Left ventricle myocardium superior (tissue), 1 donor: Measurements from ENCODE around the gene TNIK. TPM values are rescaled to one million over a fixed set of nuclear protein-coding genes. Genes with fewer than 3 reads are reported as not detected.
A peak's percentile ranks its signal among the peaks of the same experiment; 100 is the strongest.
"Not testable (repeated sequence)": the region's sequence is repeated elsewhere in the genome, so short reads cannot be mapped to it uniquely, and the experiment has no call there.

Source experiments
- ATAC-seq: fragments of 200-7000 bp; cut with Tn5 transposase; one replicate; pipeline ENCODE4 v1.9.1; 2020; ENCODE audit warnings: mild to moderate bottlenecking, moderate library complexity
- DNase-seq: peaks from one replicate; pipeline ENCODE4 v3.0.0-alpha.2; 2020
- intact Hi-C: fragments of 100-400 bp; cut with micrococcal nuclease; formaldehyde crosslinking; loops from one replicate; pipeline ENCODE4 v1.11.0; 2022
- total RNA-seq: library from RNA; stranded (reverse); fragmentation: NEBNext Ultra II Directional; extraction: Animal tissue kit (Norgen Biotek cat#: 25700); gene quantifications from one replicate; pipeline ENCODE4 v1.2.1, GENCODE V29; 2021
- donor health status: DM: no; HTN: yes; CAD: no; lungs with severe emphysema.

Gene TNIK
- total RNA-seq, 1 donor from 2014 or later, result 32.7 TPM

GRCh38 chr3:171118993-171119392 is 341.2 kb downstream of the TNIK start:
- DNase-seq, ATAC-seq, intact Hi-C loops: not testable (repeated sequence)

DNA sequence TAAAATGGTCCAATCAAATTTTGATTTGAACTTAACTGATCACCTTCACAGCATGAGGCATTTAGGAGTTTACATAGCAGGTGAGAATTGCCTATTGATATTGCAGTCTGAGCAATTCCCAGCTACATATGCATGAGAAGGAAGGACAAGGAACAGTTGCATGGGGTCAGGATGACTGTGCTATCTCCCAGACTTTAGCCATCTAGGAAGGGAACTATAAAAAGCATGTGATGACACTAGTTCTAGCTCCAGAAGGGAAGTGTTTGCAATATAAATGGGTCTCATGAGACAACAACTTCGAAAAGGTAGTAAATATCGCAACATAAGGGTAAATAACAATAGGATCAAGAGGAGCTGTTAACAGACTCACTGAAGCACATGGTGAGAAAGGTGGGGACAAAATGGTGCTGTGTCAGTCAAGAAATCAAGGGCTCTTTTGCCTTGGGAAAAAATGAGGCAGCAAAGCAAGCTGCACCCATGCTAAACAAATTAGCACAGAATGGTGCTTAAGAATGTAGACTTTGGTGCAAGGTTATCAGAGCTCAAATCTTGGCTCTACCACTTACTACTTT is 343.3 kb downstream of the TNIK start:
- DNase-seq, result no peak
- intact Hi-C loops, result no loop called here
- peak; percentile 51 for ATAC-seq

DNA sequence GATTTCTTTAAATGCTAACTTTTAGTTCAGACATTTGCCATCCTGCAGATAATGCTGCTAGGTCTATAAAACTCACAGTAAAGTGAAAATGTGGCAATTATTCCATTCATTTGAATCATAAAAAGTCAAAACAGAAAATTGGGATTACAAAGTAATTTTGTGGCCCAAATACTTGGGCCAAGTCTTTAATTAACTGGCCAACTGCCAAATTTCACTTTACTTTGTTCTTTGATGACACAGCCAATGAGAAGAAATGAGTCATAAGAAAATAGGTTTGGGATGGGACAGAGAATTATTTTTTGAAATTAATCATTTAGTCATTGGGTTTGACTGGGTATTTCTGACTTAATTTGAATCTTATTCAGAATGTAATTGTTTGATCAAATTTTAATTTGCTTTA is 343.8 kb downstream of the TNIK start:
- intact Hi-C loops, result no loop called here
- ATAC-seq (no peak), DNase-seq (no peak)

- ATAC-seq (peak; percentile 88), DNase-seq (no peak)
- intact Hi-C loops, result no loop called here
Observed at GRCh38 chr3:171115667-171116066, 344.5 kb downstream of the TNIK start.

- no peak for DNase-seq
- peak; percentile 36 for ATAC-seq
- intact Hi-C loops, result no loop called here
Observed at GRCh38 chr3:171113716-171114115, 346.5 kb downstream of the TNIK start.

DNA sequence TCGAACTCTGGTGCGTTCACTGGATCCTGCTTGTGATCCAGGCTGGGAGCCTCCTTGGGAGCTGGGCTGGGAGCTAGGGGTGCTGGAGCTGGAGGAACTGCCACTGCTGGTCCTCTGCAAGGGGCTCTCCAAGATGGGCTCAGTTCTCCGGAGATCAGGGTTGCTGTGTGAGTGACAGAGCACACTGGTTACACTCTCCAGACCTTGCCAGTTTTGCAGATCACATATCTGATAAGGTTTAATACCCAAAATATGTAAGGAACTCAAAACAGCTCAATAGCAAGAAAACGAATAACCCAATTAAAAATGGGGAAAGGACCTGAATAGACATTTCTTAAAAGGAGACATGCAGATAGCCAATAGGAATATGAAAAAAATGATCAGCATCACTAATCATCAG is 349.5 kb downstream of the TNIK start:
- no peak for ATAC-seq
- DNase-seq, result no peak
- intact Hi-C loops, result no loop called here

DNA sequence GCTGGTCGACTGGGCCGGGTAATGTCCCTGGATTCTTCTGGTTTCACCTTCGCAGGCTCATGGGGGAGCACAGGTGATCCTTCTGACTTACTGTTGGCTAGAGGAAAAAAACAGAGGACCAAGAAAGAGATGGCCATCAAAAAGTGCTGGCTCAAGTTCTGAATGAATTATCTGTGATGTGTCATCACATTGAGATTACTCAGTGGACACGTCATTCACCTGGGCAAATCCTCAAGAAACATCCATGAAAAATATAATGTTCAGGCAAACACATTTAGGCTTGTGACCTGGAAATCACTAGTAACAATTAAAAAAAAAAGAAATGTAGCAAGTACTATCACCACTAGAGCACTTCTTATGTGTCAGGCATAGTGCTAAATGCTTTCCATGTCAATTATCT is 352.1 kb downstream of the TNIK start:
- intact Hi-C loops, result no loop called here
- ATAC-seq (no peak), DNase-seq (no peak)

GRCh38 chr3:171103185-171103584 is 357.0 kb downstream of the TNIK start:
- ATAC-seq (no peak), DNase-seq (no peak)
- intact Hi-C loops, result no loop called here

GRCh38 chr3:171101982-171102641 is 358.1 kb downstream of the TNIK start:
- no peak for ATAC-seq
- intact Hi-C loops, result no loop called here
- DNase-seq, result no peak

DNA sequence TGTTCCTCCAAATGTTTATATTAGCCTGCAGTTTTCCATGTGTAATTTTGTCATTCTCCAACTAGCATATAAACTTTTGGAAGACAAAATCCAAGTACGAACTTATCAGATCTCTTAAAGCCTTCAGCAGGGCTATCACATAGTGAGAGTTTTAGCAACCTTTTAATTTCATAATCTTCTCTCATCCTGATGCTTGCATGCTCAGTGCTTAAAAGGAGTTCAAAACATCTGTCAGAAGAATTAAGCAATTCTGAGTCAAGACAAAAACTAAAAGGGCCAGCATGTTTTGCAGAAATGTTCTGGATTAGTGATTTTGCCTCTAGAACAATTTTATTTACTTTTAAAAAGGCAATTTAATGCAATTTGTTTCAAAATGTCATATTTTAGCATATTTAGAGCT is 360.3 kb downstream of the TNIK start:
- intact Hi-C loops, result no loop called here
- no peak for DNase-seq
- ATAC-seq, result no peak

DNA sequence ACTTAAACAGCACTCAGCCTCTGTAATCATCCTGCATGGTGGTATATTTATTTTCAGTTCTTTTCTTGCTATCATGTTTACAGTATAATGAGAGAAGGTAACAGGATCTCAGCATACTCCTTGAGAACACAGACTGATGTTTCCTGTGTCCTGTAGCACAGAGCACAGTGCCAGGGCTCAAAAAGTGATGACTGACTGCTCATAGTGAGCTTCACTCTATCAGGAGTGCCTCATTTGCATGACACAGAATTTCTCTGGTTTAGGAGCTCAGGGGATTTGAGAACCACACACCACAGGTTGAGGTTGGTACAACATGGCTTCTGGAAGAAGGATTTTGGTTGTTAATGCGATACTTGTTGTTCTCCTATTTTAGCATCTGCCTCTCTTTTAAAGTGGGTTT is 365.1 kb downstream of the TNIK start:
- ATAC-seq, result peak; percentile 21
- intact Hi-C loops, result no loop called here

GRCh38 chr3:171094411-171094810 is 365.8 kb downstream of the TNIK start:
- no peak for DNase-seq
- ATAC-seq, result no peak
- intact Hi-C loops, result no loop called here

More for the DNA sequence above, 365.1 kb downstream of the TNIK start:
- no peak for DNase-seq

DNA sequence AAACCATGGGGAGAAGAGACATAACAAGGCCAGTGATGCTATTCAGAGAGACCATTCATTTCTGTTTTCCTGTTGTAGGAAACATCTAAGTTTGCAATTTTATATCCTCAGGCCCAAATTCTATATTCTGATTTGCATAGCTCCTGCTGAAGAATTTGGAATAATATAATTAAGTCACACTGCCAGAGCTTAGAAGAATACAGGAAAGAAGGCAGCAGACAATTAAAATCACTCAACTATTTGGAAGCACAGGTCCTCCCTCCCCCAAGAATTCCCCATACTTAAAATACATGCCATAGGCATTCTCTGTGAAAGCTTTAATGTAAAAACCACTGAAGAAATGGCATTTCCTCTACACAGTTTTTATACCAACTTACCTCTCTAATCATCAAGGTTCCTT is 366.7 kb downstream of the TNIK start:
- ATAC-seq, result no peak
- intact Hi-C loops, result no loop called here
- DNase-seq, result no peak

DNA sequence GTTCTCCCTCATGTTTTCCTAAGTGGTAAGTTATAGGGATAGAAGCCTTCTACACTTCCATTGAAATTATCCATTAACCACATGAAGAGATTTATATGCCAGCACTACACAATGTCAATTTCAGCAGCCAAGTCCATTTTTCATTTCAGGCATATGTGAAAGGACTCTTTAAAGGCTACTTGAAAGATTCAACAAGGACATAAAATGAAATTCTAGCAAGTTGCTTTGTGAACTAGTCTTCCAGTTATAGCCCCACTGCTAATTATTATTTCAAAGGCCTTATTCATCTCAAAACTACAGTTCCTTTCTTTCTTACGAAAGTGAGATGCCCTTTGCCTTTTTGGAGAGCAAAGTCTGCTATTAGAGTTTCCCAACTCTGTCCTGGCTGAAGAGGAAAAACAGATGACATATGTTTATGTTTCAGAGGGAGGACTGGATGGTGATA is 367.7 kb downstream of the TNIK start:
- DNase-seq (no peak), ATAC-seq (peak; percentile 22)
- intact Hi-C loops, result no loop called here

GRCh38 chr3:171090321-171090720 is 369.9 kb downstream of the TNIK start:
- intact Hi-C loops, result no loop called here
- ATAC-seq, result no peak
- DNase-seq, result no peak

- ATAC-seq, result peak; percentile 78
- DNase-seq, result no peak
- intact Hi-C loops, result no loop called here
Observed at GRCh38 chr3:171088964-171089754, 371.0 kb downstream of the TNIK start.

- DNase-seq (no peak), ATAC-seq (peak; percentile 48)
- intact Hi-C loops, result no loop called here
Observed at GRCh38 chr3:171088496-171088895, 371.7 kb downstream of the TNIK start.

DNA sequence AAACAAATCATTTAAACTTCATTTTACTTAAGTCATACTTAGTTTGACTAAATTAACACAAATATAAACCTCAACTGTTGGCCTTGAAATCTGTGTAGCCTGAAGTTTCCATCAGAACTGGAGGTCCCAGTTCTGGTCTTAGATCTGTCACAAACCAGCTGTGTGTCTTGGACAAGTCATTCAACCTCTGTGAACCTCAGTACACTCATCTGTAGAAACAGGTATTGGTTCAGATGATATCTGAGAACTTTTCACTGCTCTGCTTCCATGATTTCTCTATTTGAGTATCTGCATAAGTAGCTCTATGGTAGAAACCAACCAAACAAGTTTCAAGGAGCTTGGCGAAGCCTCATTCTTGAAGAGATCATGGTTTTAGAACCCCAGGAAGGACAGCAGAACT is 373.3 kb downstream of the TNIK start:
- no peak for ATAC-seq
- intact Hi-C loops, result no loop called here
- no peak for DNase-seq

DNA sequence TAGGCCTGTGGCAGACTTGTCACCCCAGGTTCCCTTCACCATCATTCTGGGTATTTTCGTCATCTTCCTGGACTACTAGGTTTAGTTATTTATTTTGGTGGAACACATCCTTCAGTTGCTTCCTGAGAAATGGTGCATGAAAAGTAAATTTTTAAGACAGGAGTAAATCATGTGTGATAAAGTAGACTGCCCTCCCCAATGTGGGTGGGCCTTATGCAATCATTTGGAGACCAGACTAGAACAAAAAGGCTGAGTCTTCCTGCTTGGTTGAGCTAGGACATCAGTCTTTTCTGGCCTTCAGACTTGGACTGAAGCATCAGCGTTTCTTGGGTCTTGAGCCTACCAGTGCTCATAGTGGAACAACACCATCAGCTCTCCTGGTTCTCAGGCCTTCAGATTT is 382.9 kb downstream of the TNIK start:
- ATAC-seq, result no peak
- no peak for DNase-seq
- intact Hi-C loops, result no loop called here

DNA sequence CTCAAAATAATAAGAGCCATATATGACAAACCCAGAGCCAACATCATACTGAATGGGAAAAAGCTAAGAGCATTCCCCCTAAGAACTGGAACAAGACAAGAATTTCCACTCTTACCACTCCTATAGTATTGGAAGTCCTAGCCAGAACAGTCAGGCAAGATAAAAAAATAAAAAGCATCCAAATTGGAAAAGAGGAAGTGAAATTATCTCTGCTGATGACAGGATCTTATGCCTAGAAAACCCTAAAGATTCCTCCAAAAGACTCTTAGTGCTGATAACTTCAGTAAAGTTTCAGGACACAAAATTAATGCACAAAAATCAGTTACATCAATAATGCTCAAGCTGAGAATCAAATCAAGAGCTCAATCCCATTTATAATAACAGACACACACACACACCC is 387.8 kb downstream of the TNIK start:
- ATAC-seq (no peak), DNase-seq (no peak)
- intact Hi-C loops, result no loop called here

DNA sequence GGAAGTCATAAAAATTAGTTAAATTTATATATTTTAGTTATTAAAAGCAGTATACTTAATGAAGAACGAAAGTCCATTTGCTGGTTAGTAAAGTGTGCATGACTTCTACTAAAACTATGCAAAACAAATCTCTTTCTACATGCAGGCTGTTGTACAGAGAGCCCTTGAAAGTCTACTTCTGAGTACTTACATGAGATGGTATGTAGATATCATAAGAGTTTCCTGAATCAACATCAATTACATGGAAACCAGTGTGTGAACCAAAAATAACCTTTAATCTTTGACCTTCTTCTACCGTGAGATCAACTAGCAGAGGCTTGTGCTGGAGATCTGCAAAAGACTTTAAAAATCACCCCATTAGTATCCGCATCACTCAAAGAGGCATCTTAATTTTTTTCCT is 391.5 kb downstream of the TNIK start:
- no peak for DNase-seq
- ATAC-seq, result no peak
- intact Hi-C loops, result no loop called here
